Mucosa of descending colon (tissue), 3 donors: ENCODE results near the gene MTA1. TPM values are rescaled to one million over a fixed set of nuclear protein-coding genes. Genes with fewer than 3 reads are reported as not detected.
A peak's percentile ranks its signal among the peaks of the same experiment; 100 is the strongest.

Experiments used
- ATAC-seq: fragments of 200-7000 bp; cut with Tn5 transposase; one replicate; pipeline ENCODE4 v1.9.1; 2020; ENCODE audit warnings: mild to moderate bottlenecking, moderate library complexity
- DNase-seq, 3 donors: peaks; one replicate each; pipeline ENCODE4 v3.0.0-alpha.2; 2020
- H3K36me3 ChIP-seq: fragments of 200-600 bp; one replicate; pipeline ENCODE4 v1.8.0; 2021; ENCODE audit warnings: low read depth, mild to moderate bottlenecking
- H3K4me1 ChIP-seq: fragments of 200-600 bp; one replicate; pipeline ENCODE4 v1.8.0; 2021; ENCODE audit warnings: low read depth, mild to moderate bottlenecking
- H3K4me3 ChIP-seq: fragments of 200-600 bp; one replicate; pipeline ENCODE4 v1.8.0; 2021; ENCODE audit warnings: mild to moderate bottlenecking
- H3K9me3 ChIP-seq: fragments of 200-600 bp; one replicate; pipeline ENCODE4 v1.8.0; 2021; ENCODE audit warnings: mild to moderate bottlenecking
- intact Hi-C, 2 donors: fragments of 100-400 bp; cut with DNase I in 1 of 2; cut with micrococcal nuclease in 1 of 2; formaldehyde crosslinking; loops; one replicate each; pipeline versions ENCODE4 v1.11.0 to v1.11.1; 2022; cut with DNase I, micrococcal nuclease
- total RNA-seq, 3 donors: library from RNA; stranded (reverse); fragmentation: NEBNext Ultra II Directional in 2 of 3; extraction: Animal tissue kit (Norgen Biotek cat#: 25700) in 2 of 3; gene quantifications; one replicate each; pipeline versions ENCODE4 v1.2.1 to v1.2.4, GENCODE V29; 2021 to 2023
- TF ChIP-seq, protein P1 (sequence below): fragments of 200-600 bp; IDR thresholded peaks from one replicate; pipeline ENCODE4 v1.8.0; 2022; ENCODE audit warnings: antibody characterized with exemption, mild to moderate bottlenecking
- donor health status: DM: no; HTN: no; CAD: no; lungs with moderate emphysema.
- donor health status: DM: no; HTN: no; CAD: no.
- donor health status: DM: no; HTN: yes; CAD: no.

Gene MTA1
- total RNA-seq, 3 donors from 2014 or later, result 76.4 to 105 (median 79.7) TPM

DNA sequence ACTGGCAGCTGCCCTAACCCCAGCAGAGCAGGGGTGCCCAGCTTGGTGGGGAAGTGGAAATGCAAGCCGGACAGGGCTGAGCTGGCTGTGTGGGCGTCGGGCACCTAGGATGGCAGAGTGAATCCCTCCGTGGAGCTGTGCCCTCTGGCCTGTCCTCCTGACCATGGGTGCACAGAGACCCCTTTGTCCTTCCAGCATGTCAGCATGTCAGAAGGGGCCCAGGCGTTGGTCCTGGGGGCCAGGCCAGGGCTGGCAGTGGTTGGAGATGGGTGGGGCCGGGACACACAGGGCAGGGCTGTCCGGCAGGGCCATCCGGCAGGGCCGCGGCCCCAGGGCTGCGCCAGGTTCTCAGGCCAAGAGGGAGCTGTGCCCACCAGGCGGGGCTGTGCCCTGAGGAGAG is 30.1 kb upstream of the MTA1 start:
- Histone ChIP-seq H3K9me3 (no peaks in the 10 kb centered on the region), H3K4me1 (no peaks in the 10 kb centered on the region), H3K36me3 (no peaks in the 10 kb centered on the region), H3K4me3 (no peak overlapping the region)
- DNase-seq (peak in 2 of 3 donors; percentile 26 to 47), ATAC-seq (no peak)
- intact Hi-C loops, result no loop called here
- TF ChIP-seq, protein P1, sequence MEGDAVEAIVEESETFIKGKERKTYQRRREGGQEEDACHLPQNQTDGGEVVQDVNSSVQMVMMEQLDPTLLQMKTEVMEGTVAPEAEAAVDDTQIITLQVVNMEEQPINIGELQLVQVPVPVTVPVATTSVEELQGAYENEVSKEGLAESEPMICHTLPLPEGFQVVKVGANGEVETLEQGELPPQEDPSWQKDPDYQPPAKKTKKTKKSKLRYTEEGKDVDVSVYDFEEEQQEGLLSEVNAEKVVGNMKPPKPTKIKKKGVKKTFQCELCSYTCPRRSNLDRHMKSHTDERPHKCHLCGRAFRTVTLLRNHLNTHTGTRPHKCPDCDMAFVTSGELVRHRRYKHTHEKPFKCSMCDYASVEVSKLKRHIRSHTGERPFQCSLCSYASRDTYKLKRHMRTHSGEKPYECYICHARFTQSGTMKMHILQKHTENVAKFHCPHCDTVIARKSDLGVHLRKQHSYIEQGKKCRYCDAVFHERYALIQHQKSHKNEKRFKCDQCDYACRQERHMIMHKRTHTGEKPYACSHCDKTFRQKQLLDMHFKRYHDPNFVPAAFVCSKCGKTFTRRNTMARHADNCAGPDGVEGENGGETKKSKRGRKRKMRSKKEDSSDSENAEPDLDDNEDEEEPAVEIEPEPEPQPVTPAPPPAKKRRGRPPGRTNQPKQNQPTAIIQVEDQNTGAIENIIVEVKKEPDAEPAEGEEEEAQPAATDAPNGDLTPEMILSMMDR, result no peak

DNA sequence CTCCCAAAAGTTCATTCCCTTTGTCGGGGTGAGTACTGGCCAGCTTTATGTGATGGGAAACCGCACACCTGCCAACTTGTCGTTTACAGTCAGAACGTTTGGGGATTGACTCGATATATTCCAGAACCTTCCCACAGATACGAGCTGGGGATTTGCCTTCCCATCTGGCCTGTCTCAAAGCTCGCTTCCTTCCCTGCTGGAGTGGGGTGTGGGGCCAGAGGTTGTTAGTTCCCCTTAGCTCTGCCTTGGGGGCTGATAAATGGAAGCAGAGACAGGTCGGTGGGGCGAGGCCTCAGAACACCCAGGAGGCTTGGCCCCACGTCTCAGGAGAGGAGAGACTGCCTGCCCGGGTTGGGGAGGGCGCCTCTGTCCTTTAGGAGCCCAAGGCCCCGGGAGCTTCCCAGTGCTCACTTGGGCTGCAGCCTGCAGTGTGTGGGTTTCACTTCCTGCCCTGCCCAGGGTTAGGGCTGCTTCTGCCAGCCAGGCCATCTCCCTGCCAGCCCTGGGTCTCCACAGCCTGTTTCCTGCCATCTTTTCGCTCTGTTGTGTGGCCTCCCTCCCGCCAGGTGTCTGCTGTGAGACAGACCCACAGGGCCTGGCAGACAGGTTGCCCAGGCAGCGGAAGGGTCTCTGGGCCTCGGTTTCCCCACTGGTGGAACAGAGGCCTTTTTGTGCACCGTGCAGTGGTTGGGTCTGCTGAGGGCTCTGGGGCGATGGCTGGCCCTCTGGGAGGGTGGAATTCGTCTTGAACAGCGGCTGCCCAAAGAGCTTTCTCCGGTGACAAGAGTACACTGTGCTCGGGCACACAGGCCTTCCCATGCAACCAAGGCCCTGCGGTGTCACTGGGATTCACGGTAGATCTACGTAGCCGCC is 29.4 kb upstream of the MTA1 start:
- H3K9me3 ChIP-seq, result no peaks in the 10 kb centered on the region
- intact Hi-C loops, result no loop called here
- H3K4me1 ChIP-seq, result no peaks in the 10 kb centered on the region
- ATAC-seq (peak; percentile 5), DNase-seq (peak in 2 of 3 donors; percentile 21 to 47)
- no peaks in the 10 kb centered on the region for H3K36me3 ChIP-seq
- no peak overlapping the region for H3K4me3 ChIP-seq
- TF ChIP-seq, protein P1, result no peak

DNA sequence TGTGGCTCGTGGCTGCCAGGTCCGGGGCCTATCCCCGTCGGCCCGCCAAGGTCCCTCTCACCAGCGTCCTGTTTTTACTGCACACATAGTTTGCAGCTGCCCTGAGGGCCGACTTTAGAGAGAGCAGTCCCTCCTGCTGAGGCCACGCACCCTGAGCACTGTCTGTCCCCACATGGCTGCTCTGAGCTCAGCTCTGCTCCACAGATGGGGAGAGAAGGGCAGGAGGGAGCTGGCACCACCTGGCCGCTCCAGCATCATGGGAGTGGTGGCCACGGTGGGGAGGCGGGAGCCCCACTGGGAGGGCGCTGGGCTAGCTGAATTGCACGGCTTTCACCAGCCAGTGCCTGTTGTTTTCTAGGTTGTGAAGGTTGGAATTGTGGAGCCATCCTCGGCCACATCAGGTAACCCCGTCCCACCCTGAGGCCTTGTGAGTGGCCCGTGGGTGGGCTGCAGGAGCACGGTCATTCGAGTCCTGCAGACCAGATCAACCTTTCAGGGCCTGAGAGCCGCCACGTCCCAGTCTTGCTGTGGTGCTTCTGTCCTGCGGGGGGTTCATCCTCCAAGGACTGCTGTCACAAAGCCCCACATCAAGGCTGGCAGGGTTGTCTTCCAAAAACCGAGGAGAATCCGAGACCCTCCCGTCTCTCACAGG is 28.7 kb upstream of the MTA1 start:
- DNase-seq (peak in 2 of 3 donors; percentile 19 to 37), ATAC-seq (no peak)
- H3K4me3 ChIP-seq, result no peak overlapping the region
- intact Hi-C loops, result no loop called here
- H3K9me3 ChIP-seq, result no peaks in the 10 kb centered on the region
- TF ChIP-seq, protein P1, result no peak
- no peaks in the 10 kb centered on the region for H3K36me3 ChIP-seq
- no peaks in the 10 kb centered on the region for H3K4me1 ChIP-seq

DNA sequence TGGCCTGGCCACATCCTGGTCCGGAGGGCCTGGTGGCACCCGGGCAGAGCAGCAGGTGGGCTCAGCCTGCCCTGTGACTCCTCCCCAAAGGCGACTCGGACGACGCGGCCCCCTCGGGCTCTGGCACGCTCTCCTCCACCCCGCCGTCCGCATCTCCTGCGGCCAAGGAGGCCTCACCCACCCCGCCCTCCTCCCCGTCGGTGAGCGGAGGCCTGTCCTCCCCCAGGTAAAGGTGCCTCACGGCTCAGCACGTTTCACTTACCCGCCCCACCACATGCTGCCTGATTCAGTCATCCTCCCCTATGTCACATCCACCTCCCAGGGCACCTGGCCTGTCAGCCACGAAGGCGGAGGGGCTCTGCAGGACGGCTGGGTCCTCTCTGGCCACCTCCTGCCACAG is 28.1 kb upstream of the MTA1 start:
- TF ChIP-seq, protein P1, result no peak
- ATAC-seq (no peak), DNase-seq (peak in 2 of 3 donors; percentile 21 to 32)
- intact Hi-C loops, result no loop called here
- Histone ChIP-seq H3K36me3 (no peaks in the 10 kb centered on the region), H3K4me3 (no peak overlapping the region), H3K4me1 (no peaks in the 10 kb centered on the region), H3K9me3 (no peaks in the 10 kb centered on the region)

DNA sequence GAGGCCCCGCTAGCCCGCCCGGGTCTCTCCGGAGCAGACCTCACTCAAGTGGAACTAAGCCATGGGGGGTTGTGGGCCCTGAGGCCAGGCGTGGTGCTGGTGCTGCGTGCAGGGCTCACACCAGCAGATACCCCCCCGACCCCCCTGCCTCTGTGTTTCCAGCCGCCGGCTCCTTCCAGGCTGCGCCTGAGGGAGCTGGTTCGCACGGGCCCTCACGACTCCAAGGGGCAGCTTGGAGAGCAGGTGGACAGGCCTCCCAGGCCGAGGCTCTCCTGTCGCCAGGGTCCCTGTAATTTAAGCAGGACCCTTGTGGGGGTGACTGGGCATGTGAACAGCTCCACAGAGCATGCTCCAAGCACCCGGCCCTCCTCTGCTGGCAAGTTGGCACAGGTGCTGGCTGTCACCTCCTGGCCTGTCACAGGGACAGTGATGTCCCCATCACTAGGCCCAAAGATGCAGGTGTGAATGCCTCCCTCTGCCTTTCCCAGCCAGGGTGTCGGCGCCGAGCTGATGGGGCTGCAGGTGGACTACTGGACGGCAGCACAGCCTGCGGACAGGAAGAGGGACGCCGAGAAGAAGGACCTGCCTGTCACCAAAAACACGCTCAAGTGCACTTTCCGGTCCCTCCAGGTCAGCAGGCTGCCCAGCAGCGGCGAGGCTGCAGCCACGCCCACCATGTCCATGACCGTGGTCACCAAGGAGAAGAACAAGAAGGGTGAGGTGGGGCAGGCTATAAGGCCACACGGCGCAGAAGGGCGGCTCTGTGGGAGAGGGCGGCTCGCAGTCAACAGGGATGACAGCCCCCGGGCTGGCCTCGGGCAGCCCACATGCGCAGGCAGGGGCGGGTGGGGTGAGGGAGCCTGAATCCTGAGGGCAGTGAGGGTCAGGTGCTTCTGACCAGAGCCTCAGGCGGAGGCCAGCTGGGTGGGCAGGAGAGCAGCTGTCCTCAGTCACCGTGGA is 27.2 kb upstream of the MTA1 start:
- no peak overlapping the region for H3K4me3 ChIP-seq
- ATAC-seq (no peak), DNase-seq (peak in 2 of 3 donors; percentile 19 to 41)
- H3K9me3 ChIP-seq, result no peaks in the 10 kb centered on the region
- TF ChIP-seq, protein P1, result no peak
- H3K36me3 ChIP-seq, result no peaks in the 10 kb centered on the region
- intact Hi-C loops, result no loop called here
- no peaks in the 10 kb centered on the region for H3K4me1 ChIP-seq
